Activated CD4-positive, alpha-beta T cell treated with anti-CD3 and anti-CD28 coated beads, Interleukin-2, amount 50 U/mL, for 48 hours (primary cell): Measurements from ENCODE around the gene NAT10.
"Not testable (repeated sequence)": the region's sequence is repeated elsewhere in the genome, so short reads cannot be mapped to it uniquely, and the experiment has no call there.

ENCODE experiments used
- DNase-seq, 2 experiments: peaks; one replicate each; pipeline ENCODE4 v3.0.0-alpha.2; 2020

NAT10 gene

GRCh38 chr11:34105079-34105956 lies at the start of gene NAT10:
TSS of gene NAT10 (plus strand) at chr11:34105629. CDS start at chr11:34108226, 2,597 bp downstream.
- DNase-seq: peak; percentile 97

GRCh38 chr11:34056672-34057071 lies 48.8 kb upstream of the NAT10 start:
- no peak for DNase-seq

- no peak for DNase-seq
These were observed 42.2 kb upstream of the NAT10 start for GRCh38 chr11:34063061-34063795.

- DNase-seq: no peak
These were observed 41.1 kb upstream of the NAT10 start for GRCh38 chr11:34064291-34064690.

GRCh38 chr11:34065505-34066203 lies 39.8 kb upstream of the NAT10 start:
- DNase-seq: peak; percentile 9 to 18

DNA sequence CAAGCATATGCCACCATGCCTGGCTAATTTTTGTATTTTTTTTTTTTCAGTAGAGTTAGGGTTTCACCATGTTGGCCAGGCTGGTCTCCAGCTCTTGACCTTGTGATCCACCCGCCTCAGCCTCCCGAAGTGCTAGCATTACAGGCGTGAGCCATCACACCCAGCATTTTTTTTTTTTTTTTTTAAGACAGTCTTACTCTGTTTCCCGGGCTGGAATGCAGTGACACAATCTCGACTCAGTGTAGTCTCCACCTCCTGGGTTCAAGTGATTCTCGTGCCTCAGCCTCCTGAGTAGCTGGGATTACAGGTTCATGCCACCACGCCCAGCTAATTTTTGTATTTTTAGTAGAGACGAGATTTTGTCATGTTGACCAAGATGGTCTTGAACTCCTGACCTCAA lies 38.7 kb upstream of the NAT10 start:
- not testable (repeated sequence) for DNase-seq

- no peak for DNase-seq
These were observed 37.9 kb upstream of the NAT10 start for GRCh38 chr11:34067383-34068065.

DNA sequence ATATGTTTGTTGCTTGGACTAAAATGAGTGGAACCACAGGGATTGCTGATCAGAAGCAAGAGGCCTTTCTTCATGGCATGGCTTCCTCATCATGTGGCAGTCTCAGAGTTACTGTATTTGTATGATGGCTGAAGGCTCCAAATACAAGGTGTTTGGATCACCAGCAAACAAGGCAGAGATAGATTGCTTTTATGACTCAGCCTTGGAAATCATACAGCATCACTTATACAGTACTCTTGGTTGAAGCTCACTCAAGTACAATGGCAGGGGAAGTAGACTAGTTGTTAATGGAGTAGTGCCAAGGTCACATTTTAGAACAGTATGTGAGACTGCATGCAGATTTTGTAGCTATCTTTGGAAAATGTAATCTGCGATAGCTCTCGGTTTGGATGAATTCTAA lies 37.3 kb upstream of the NAT10 start:
- DNase-seq: no peak

GRCh38 chr11:34071306-34071705 lies 34.1 kb upstream of the NAT10 start:
- not testable (repeated sequence) for DNase-seq

- no peak for DNase-seq
These were observed 33.4 kb upstream of the NAT10 start for GRCh38 chr11:34072041-34072440.

GRCh38 chr11:34072832-34073231 lies 32.6 kb upstream of the NAT10 start:
- no peak for DNase-seq

- DNase-seq: no peak
These were observed 31.0 kb upstream of the NAT10 start for GRCh38 chr11:34074391-34074790.

GRCh38 chr11:34075178-34075820 lies 30.1 kb upstream of the NAT10 start:
- DNase-seq: no peak

DNA sequence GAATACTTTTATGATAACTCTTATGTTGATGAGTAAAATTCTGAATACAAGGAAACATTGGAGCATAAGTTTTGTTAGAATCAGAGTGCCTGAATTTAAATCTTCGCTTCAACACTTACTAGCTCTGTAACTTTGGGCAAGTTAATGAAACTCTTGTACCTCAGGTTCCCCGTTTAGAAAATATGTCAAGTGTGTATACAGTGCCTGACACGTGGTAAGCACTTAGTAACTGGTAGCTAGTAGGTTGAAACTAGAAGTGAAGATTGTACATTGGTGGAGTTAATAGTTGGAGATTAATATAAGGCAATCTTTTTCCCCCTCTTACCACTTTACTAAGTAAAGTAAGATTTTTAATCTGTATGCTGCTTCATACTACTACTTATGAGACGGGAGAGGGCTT lies 24.8 kb upstream of the NAT10 start:
- DNase-seq: no peak

- no peak for DNase-seq
These were observed 20.8 kb upstream of the NAT10 start for GRCh38 chr11:34084637-34085036.

GRCh38 chr11:34086554-34087283 lies 18.7 kb upstream of the NAT10 start:
- DNase-seq: no peak

DNA sequence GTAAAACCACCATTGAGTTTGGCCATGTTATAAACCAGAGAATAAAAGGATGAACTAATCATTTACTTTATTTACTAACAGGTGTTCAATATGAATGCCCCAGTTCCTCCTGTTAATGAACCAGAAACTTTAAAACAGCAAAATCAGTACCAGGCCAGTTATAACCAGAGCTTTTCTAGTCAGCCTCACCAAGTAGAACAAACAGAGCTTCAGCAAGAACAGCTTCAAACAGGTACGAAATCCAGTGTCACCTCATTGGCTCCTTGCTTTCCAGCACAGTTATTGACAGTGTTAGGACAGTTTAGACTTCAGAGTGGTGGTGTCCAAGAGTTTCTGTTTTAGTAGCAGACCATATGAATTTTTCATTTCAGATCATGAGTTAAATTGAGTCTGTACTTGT lies 13.6 kb upstream of the NAT10 start:
- no peak for DNase-seq

DNA sequence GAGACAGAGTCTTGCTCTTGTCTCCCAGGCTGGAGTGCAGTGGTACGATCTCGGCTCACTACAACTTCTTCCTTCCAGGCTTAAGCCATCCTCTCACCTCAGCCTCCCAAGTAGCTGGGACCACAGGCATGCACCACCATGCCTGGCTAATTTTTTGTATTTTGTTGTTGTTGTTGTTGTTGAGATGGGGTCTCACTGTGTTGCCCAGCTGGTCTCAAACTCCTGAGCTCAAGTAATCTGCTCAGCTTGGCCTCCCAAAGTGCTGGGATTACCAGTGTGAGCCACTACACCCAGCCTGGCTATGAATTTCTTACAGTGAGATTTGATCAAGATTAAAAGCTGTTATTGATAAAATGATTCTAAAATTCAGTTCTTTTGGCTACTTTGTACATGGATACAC lies 10.5 kb upstream of the NAT10 start:
- DNase-seq: not testable (repeated sequence)

DNA sequence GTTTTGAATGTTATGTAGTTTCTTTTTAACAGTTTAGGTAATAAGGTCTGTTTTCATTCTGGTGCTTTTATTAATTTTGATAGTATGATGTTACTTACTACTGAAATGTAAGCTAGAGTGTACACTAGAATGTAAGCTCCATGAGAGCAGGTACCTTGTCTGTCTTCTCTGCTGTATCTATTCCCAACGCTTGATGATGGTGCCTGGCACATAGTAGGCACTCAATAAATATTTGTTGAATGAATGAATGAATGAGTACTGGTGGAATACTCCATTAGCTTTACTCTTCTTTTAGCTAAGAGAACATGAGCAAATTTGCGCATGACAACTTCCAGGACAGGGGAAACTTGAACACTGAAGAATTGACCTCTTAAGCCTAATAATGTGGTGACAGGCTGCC lies 6.6 kb upstream of the NAT10 start:
- no peak for DNase-seq

- DNase-seq: no peak
These were observed 750 bp upstream of the NAT10 start for GRCh38 chr11:34104680-34105078.

- DNase-seq: no peak
These were observed 602 bp downstream of the NAT10 start for GRCh38 chr11:34105957-34106504.
